ENCODE data around the gene PDZK1IP1.

GRCh38 chr1:47207803-47208373 lies 18.1 kb upstream of the PDZK1IP1 start:
- no peak for TF ChIP-seq CTCF (conservative IDR thresholded peaks at IDR 0.05)
- no peak for TF ChIP-seq ZFX (IDR thresholded peaks at IDR 0.05)

All from C4-2B (cell line).